ENCODE measurements around the gene CIRBP.
A peak's percentile ranks its signal among the peaks of the same experiment; 100 is the strongest.

CIRBP gene

GRCh38 chr19:1264801-1265614 lies 4.1 kb upstream of the CIRBP start:
- peaks cover 11% of the 10 kb centered on the region for H3K4me1 ChIP-seq (ENCODE audit: control insufficient read depth, low read depth, low read length)
- H2BK5ac ChIP-seq (ENCODE audit: low read length), result peak overlapping the region; percentile 13
- WGBS (ENCODE audit: extremely low coverage, insufficient coverage, low lambda C conversion rate), result no CpG with 5 or more reads among the region's 26 CpGs

DNA sequence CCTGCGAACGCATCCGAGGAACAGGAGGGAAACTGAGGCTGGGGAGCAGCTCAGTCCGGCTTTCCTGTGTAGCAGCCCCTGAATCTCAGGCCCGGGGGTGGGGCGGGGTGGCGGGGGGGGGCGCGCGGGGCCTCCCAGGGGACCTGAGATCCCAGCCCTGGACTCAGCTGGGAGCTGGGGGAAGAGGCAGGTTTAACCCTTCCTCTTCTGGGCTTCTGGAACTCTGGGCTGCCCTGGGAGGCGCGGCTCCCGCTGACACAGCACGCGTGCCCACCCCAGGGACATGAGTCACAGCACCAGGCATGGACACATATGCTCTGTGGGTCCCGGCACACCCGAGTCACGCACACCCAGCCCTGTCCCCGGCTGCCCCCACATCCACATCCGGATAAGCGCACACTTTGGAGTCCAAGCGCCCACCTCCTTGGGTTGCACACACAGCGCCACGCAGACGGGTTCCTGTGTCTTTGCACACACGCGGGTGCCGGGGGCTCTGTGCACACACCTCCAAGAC lies 3.5 kb upstream of the CIRBP start:
- H3K4me3 ChIP-seq (ENCODE audit: low read length), result peak overlapping the region; percentile 26
- H3K36me3 ChIP-seq (ENCODE audit: control insufficient read depth, insufficient read depth, low read length), result no peaks in the 10 kb centered on the region
- H3K27ac ChIP-seq (ENCODE audit: low read depth, low read length), result peak overlapping the region; percentile 56
- no peaks in the 10 kb centered on the region for H3K27me3 ChIP-seq (ENCODE audit: insufficient read depth, low read length, poor library complexity)
- H3K79me1 ChIP-seq (ENCODE audit: low read length), result peaks cover 3% of the 10 kb centered on the region
- H3K23ac ChIP-seq (ENCODE audit: low read length), result no peak overlapping the region
- peak overlapping the region; percentile 83 for H3K9ac ChIP-seq (ENCODE audit: low read length)
- H3K56ac ChIP-seq (ENCODE audit: low read length), result peak overlapping the region; percentile 81
- peaks cover 11% of the 10 kb centered on the region for H3K79me2 ChIP-seq (ENCODE audit: control insufficient read depth, insufficient read depth, low read length)
- peak overlapping the region; percentile 44 for H3K18ac ChIP-seq (ENCODE audit: low read length)
- no peak overlapping the region for H2BK15ac ChIP-seq (replicated peaks; ENCODE audit: low read depth)
- peaks cover 11% of the 10 kb centered on the region for H3K4me1 ChIP-seq (ENCODE audit: control insufficient read depth, low read depth, low read length)
- peak overlapping the region; percentile 99 for H3K4me2 ChIP-seq (ENCODE audit: low read length)
- H4K5ac ChIP-seq (ENCODE audit: low read length), result no peak overlapping the region
- no peak overlapping the region for H2BK120ac ChIP-seq (ENCODE audit: low read depth, low read length)
- WGBS (ENCODE audit: extremely low coverage, insufficient coverage, low lambda C conversion rate), result no CpG with 5 or more reads among the region's 28 CpGs
- peak; percentile 43 for DNase-seq
- no peak overlapping the region for H3K4ac ChIP-seq (ENCODE audit: low read depth, low read length)
- no peak overlapping the region for H4K8ac ChIP-seq (ENCODE audit: low read depth, low read length)
- no peak overlapping the region for H2BK5ac ChIP-seq (ENCODE audit: low read length)
- H2AK5ac ChIP-seq (ENCODE audit: low read length), result no peak overlapping the region

More at GRCh38 chr19:1264801-1265614, 4.1 kb upstream of the CIRBP start:
- no peak overlapping the region for H4K5ac ChIP-seq (ENCODE audit: low read length)
- H3K79me2 ChIP-seq (ENCODE audit: control insufficient read depth, insufficient read depth, low read length), result peaks cover 4% of the 10 kb centered on the region
- peak; percentile 95 for DNase-seq
- no peaks in the 10 kb centered on the region for H3K79me1 ChIP-seq (ENCODE audit: low read length)
- H3K18ac ChIP-seq (ENCODE audit: low read length), result no peak overlapping the region
- peak overlapping the region; percentile 94 for H3K56ac ChIP-seq (ENCODE audit: low read length)
- H3K4me2 ChIP-seq (ENCODE audit: low read length), result peak overlapping the region; percentile 6
- H3K4ac ChIP-seq (ENCODE audit: low read depth, low read length), result no peak overlapping the region
- no peak overlapping the region for H2BK15ac ChIP-seq (replicated peaks; ENCODE audit: low read depth)
- H3K9ac ChIP-seq (ENCODE audit: low read length), result peak overlapping the region; percentile 70
- no peak overlapping the region for H2BK120ac ChIP-seq (ENCODE audit: low read depth, low read length)
- peak overlapping the region; percentile 98 for H2AK5ac ChIP-seq (ENCODE audit: low read length)
- H4K8ac ChIP-seq (ENCODE audit: low read depth, low read length), result no peak overlapping the region
- no peaks in the 10 kb centered on the region for H3K36me3 ChIP-seq (ENCODE audit: control insufficient read depth, insufficient read depth, low read length)
- peak overlapping the region; percentile 32 for H3K27ac ChIP-seq (ENCODE audit: low read depth, low read length)
- no peaks in the 10 kb centered on the region for H3K27me3 ChIP-seq (ENCODE audit: insufficient read depth, low read length, poor library complexity)
- no peak overlapping the region for H3K4me3 ChIP-seq (ENCODE audit: low read length)
- no peak overlapping the region for H3K23ac ChIP-seq (ENCODE audit: low read length)

GRCh38 chr19:1266129-1266915 lies 2.8 kb upstream of the CIRBP start:
- H3K56ac ChIP-seq (ENCODE audit: low read length), result peak overlapping the region; percentile 85
- peak; percentile 91 for DNase-seq
- no peak overlapping the region for H2BK120ac ChIP-seq (ENCODE audit: low read depth, low read length)
- WGBS (ENCODE audit: extremely low coverage, insufficient coverage, low lambda C conversion rate), result no CpG with 5 or more reads among the region's 84 CpGs
- no peak overlapping the region for H4K5ac ChIP-seq (ENCODE audit: low read length)
- H3K4me2 ChIP-seq (ENCODE audit: low read length), result peak overlapping the region; percentile 99
- no peak overlapping the region for H3K23ac ChIP-seq (ENCODE audit: low read length)
- no peak overlapping the region for H2AK5ac ChIP-seq (ENCODE audit: low read length)
- peaks cover 7% of the 10 kb centered on the region for H3K79me1 ChIP-seq (ENCODE audit: low read length)
- H3K9ac ChIP-seq (ENCODE audit: low read length), result peak overlapping the region; percentile 83
- H2BK5ac ChIP-seq (ENCODE audit: low read length), result no peak overlapping the region
- H3K4ac ChIP-seq (ENCODE audit: low read depth, low read length), result no peak overlapping the region
- H3K18ac ChIP-seq (ENCODE audit: low read length), result peak overlapping the region; percentile 44
- peak overlapping the region; percentile 26 for H3K4me3 ChIP-seq (ENCODE audit: low read length)
- peaks cover 17% of the 10 kb centered on the region for H3K79me2 ChIP-seq (ENCODE audit: control insufficient read depth, insufficient read depth, low read length)
- peak overlapping the region; percentile 56 for H3K27ac ChIP-seq (ENCODE audit: low read depth, low read length)
- no peak overlapping the region for H4K8ac ChIP-seq (ENCODE audit: low read depth, low read length)
- H2BK15ac ChIP-seq (replicated peaks; ENCODE audit: low read depth), result no peak overlapping the region
- peaks cover 2% of the 10 kb centered on the region for H3K36me3 ChIP-seq (ENCODE audit: control insufficient read depth, insufficient read depth, low read length)
- peaks cover 11% of the 10 kb centered on the region for H3K4me1 ChIP-seq (ENCODE audit: control insufficient read depth, low read depth, low read length)
- no peaks in the 10 kb centered on the region for H3K27me3 ChIP-seq (ENCODE audit: insufficient read depth, low read length, poor library complexity)

DNA sequence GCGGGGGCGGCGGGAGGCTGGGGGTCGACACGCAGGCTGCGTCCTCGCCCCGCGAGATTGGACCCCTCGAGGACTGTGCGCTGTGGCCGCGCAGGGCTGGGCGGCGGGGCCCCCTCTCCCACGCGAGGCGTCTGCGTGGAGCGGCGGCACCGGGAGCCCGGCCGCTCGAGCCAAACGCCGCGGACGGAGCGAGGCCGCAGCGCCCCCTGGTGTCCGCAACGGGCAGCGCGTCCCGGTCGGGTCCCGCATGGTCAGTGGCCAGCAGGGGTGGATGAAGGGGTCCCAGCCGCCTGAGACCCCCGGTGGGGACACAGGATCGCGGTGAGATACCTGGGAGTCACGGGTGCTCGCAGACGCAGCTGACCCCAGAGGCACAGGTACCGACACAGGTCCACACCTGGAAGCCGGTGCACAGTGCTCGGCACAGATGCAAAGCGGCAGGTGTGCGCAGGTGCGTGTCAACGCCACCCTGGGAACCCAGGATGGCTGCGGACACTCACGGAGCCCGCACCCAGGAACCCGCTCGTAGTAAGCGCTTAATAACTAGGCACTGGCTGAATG lies 2.1 kb upstream of the CIRBP start:
- no peak overlapping the region for H3K27ac ChIP-seq (ENCODE audit: low read depth, low read length)

GRCh38 chr19:1267477-1268225 lies 1.5 kb upstream of the CIRBP start:
- H3K4me1 ChIP-seq (ENCODE audit: control insufficient read depth, low read depth, low read length), result peaks cover 8% of the 10 kb centered on the region
- no peak overlapping the region for H2AK5ac ChIP-seq (ENCODE audit: low read length)
- H3K79me1 ChIP-seq (ENCODE audit: low read length), result peaks cover 11% of the 10 kb centered on the region
- H2BK5ac ChIP-seq (ENCODE audit: low read length), result no peak overlapping the region
- no peaks in the 10 kb centered on the region for H3K27me3 ChIP-seq (ENCODE audit: insufficient read depth, low read length, poor library complexity)
- H3K27ac ChIP-seq (ENCODE audit: low read depth, low read length), result no peak overlapping the region
- no peak overlapping the region for H3K18ac ChIP-seq (ENCODE audit: low read length)
- H3K4me2 ChIP-seq (ENCODE audit: low read length), result no peak overlapping the region
- H2BK15ac ChIP-seq (replicated peaks; ENCODE audit: low read depth), result no peak overlapping the region
- no peak overlapping the region for H3K4ac ChIP-seq (ENCODE audit: low read depth, low read length)
- peaks cover 10% of the 10 kb centered on the region for H3K36me3 ChIP-seq (ENCODE audit: control insufficient read depth, insufficient read depth, low read length)
- H3K56ac ChIP-seq (ENCODE audit: low read length), result no peak overlapping the region
- no peak overlapping the region for H3K4me3 ChIP-seq (ENCODE audit: low read length)
- DNase-seq, result no peak
- H3K23ac ChIP-seq (ENCODE audit: low read length), result no peak overlapping the region
- H4K8ac ChIP-seq (ENCODE audit: low read depth, low read length), result no peak overlapping the region
- no peak overlapping the region for H2BK120ac ChIP-seq (ENCODE audit: low read depth, low read length)
- H3K79me2 ChIP-seq (ENCODE audit: control insufficient read depth, insufficient read depth, low read length), result peaks cover 28% of the 10 kb centered on the region
- WGBS (ENCODE audit: extremely low coverage, insufficient coverage, low lambda C conversion rate), result no CpG with 5 or more reads among the region's 35 CpGs
- H3K9ac ChIP-seq (ENCODE audit: low read length), result no peak overlapping the region
- no peak overlapping the region for H4K5ac ChIP-seq (ENCODE audit: low read length)

More for the DNA sequence above, 2.1 kb upstream of the CIRBP start:
- no CpG with 5 or more reads among the region's 59 CpGs for WGBS (ENCODE audit: extremely low coverage, insufficient coverage, low lambda C conversion rate)
- H3K18ac ChIP-seq (ENCODE audit: low read length), result no peak overlapping the region
- no peak overlapping the region for H3K23ac ChIP-seq (ENCODE audit: low read length)
- no peak overlapping the region for H2AK5ac ChIP-seq (ENCODE audit: low read length)
- no peak overlapping the region for H3K4ac ChIP-seq (ENCODE audit: low read depth, low read length)
- H3K4me1 ChIP-seq (ENCODE audit: control insufficient read depth, low read depth, low read length), result peaks cover 11% of the 10 kb centered on the region
- H3K27me3 ChIP-seq (ENCODE audit: insufficient read depth, low read length, poor library complexity), result no peaks in the 10 kb centered on the region
- no peak overlapping the region for H4K8ac ChIP-seq (ENCODE audit: low read depth, low read length)
- no peak overlapping the region for H2BK5ac ChIP-seq (ENCODE audit: low read length)
- H3K79me1 ChIP-seq (ENCODE audit: low read length), result peaks cover 8% of the 10 kb centered on the region
- H3K4me3 ChIP-seq (ENCODE audit: low read length), result no peak overlapping the region
- H2BK120ac ChIP-seq (ENCODE audit: low read depth, low read length), result no peak overlapping the region
- peak overlapping the region; percentile 85 for H3K56ac ChIP-seq (ENCODE audit: low read length)
- H2BK15ac ChIP-seq (replicated peaks; ENCODE audit: low read depth), result no peak overlapping the region
- no peak overlapping the region for H4K5ac ChIP-seq (ENCODE audit: low read length)
- H3K79me2 ChIP-seq (ENCODE audit: control insufficient read depth, insufficient read depth, low read length), result peaks cover 24% of the 10 kb centered on the region
- peaks cover 6% of the 10 kb centered on the region for H3K36me3 ChIP-seq (ENCODE audit: control insufficient read depth, insufficient read depth, low read length)
- peak; percentile 55 for DNase-seq
- H3K4me2 ChIP-seq (ENCODE audit: low read length), result peak overlapping the region; percentile 50
- peak overlapping the region; percentile 64 for H3K9ac ChIP-seq (ENCODE audit: low read length)
